GM12872 (cell line): Measurements from ENCODE around the gene MED8.

Experiments used
- TF ChIP-seq, protein P1 (sequence below): IDR thresholded peaks from 3 replicates; pipeline ENCODE4 v1.5.1; 2011; ENCODE audit warnings: low read depth, mild to moderate bottlenecking, low read length, moderate library complexity; ENCODE audit not compliant: insufficient read depth

Gene MED8

DNA sequence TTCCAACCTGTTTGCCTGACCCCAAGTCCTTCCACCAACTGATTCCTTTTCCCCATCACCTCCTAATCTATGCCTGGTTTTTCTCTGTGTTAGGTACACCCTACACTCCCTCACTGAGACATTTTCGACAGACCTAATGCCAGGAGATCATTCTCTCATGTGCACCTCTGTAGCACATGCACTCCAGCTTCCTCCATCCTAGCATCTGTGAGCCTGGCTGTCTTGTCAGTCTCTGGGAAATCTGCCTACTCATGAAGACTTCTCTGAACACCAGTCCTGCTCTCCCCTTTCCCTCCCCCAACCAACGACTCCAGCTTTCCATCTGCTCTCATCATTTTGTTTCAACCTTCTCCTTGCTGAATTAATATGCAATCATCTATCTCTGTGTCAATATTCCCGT lies 987 bp downstream of the MED8 start:
- TF ChIP-seq, protein P1, sequence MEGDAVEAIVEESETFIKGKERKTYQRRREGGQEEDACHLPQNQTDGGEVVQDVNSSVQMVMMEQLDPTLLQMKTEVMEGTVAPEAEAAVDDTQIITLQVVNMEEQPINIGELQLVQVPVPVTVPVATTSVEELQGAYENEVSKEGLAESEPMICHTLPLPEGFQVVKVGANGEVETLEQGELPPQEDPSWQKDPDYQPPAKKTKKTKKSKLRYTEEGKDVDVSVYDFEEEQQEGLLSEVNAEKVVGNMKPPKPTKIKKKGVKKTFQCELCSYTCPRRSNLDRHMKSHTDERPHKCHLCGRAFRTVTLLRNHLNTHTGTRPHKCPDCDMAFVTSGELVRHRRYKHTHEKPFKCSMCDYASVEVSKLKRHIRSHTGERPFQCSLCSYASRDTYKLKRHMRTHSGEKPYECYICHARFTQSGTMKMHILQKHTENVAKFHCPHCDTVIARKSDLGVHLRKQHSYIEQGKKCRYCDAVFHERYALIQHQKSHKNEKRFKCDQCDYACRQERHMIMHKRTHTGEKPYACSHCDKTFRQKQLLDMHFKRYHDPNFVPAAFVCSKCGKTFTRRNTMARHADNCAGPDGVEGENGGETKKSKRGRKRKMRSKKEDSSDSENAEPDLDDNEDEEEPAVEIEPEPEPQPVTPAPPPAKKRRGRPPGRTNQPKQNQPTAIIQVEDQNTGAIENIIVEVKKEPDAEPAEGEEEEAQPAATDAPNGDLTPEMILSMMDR = no peak

DNA sequence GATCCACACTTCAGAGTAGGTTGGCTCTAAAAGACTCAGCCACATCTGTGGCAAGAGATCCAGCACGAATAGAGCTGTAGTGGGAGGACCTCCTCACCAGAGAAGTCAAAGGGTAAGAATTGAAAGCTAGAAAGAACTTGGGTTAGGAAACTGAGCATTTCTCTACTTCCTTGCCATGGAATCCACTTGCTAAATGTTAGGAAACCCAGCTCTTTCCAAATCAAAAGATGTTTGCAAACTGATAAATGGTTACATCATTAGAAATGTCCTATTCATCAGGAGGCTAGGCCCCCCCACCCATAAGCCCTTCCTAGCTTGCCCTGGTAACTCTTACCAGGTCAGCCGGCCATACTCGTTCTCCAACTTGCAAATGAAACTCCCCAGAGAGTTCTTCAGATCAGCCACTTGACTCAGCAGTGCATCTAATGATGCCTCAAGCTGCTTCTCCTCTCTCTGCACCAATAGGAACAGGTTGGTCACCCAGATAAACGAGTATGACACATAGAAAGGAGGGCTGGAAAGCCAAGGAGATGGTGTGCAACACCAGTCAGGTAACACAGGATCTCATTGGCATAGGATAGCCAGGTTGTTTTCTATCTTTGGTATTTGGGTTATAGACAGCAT lies 1.5 kb downstream of the MED8 start:
- TF ChIP-seq, protein P1 = no peak

DNA sequence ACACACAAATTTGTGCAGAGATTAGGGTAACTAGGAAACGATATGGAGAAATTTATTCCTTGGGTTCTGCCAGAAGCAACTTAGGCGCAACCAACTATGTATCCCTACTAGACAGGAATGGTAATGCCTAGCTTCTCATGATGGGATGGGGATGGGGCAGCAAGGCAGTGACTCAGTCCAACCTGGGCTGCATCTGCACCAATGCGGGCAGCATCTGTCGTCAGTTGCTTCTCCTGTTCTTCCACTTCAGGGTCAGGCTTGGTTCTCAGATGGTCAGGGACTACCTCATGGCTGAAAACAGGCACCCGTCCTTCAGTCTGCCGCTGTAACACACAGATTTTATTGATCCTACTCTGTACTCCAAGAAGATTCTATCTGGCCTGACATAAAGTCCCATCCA lies 2.9 kb downstream of the MED8 start:
- TF ChIP-seq, protein P1 = no peak

DNA sequence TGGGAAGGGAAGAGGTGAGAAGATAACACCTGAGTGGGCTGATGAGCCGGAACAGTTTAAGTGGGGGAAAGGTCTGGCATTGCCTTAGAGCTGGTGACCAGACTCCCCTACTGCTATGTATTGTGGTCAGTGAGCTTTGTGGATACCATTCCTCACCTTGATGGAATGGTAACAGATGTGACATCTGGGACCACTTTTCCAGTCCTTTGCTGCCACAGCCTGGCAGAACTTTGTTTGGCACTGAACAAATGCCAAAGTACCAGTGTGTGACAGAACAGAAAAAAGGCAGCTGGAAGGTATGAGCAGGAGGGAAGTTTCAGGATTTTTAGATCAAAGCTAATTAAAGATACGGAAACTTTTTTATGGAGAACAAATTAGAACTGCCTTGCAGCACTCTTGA lies 6.2 kb downstream of the MED8 start:
- TF ChIP-seq, protein P1 = no peak

DNA sequence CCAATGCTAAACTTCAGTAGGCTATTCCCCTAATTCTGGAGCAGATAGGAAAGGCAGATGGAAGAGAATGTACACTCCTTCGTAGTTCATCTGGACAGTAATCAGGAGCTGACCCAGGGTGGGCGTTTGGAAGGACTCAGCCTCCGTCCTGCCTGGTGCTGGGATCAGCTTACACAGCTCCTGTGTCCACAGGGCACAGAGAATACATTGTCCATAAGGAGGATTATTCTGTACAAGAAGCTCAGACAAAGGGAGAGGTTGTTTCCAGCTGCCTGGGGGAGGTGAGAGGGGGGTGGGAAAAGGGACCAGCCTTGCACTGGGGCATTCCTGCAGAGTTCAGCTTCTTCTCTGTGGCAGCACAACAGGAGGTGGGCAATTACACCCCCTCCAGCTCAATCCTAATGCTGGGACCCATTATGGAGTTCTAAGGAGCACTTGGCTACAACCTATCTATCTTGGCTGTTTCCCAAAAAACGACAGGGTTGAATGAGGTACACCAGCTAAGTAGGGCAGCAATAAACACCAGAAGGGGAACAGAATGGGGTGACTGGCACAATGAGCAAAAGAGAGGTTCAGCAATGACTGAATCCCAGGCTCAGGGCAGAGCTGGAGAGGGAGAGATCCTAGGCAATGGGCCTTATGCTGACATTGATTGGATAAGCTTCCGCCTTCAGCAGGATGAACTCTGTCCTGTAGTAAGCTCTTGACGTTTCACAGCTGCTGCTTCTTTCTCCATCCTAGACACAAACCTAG lies 7.4 kb downstream of the MED8 start:
- TF ChIP-seq, protein P1 = no peak

DNA sequence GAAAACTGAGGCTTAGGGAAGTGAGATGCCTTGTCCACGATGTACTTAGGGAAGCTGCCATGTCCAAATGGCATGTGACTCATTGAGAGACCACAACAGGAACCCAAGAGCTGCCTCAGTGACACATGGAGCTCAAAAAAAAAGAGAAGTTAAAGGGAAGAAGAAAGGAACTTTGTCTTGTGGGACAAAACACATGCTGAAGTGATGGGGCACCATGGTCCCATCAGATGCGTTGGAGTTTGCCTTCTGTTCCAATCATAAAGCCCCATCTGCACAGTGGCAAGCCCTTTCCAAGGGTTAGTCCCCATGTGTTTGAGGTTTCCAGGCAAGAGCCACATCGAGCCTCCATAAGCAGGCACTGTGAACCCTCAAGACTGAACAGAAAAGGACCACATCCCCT lies 8.0 kb downstream of the MED8 start:
- TF ChIP-seq, protein P1 = no peak

DNA sequence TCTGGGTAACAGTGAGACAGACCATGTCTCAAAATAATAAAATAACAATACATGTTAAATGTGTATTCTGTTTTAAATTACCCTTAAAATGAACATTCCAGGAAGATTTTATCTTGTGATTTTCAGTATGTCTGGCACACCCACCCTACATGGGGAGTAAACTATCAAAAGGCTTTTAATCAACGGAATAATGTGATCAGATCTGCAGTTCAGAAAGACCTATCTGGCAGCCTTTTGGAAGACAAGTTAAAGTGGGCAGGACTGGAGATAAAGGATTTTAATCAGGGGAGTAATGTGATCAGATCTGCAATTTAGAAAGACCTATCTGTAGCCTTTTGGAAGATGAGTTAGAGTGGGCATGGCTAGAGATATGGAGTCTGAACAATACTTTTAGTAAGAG lies 10.1 kb downstream of the MED8 start:
- TF ChIP-seq, protein P1 = no peak
